ENCODE data around the gene CNEP1R1. TPM values are rescaled to one million over a fixed set of nuclear protein-coding genes. Genes with fewer than 3 reads are reported as not detected.

Gene CNEP1R1
- total and polyA plus RNA-seq, 10 of the 15 experiments (the other 5 are each of a cell fraction or from before 2014, with no cell fraction given), result 11.5 to 29.2 (median 15.6) TPM

GRCh38 chr16:50006964-50007363 is 18.1 kb upstream of the CNEP1R1 start:
- WGBS (ENCODE audit: insufficient coverage, insufficient replicate concordance, low lambda C conversion rate, missing lambda C conversion rate), result 25% methylated on average over 2 of the region's 2 CpGs
- no peak overlapping the region for H3K9ac ChIP-seq (ENCODE audit: control insufficient read depth, insufficient read depth, low read length)
- in situ Hi-C loops (cut with MboI), result no loop called here
- no peak overlapping the region for H3K4me2 ChIP-seq (ENCODE audit: control insufficient read depth, insufficient read depth)
- no TSS peak for BruUV-seq (replicated peaks)
- no peak overlapping the region for H3K27ac ChIP-seq (ENCODE audit: control insufficient read depth, insufficient read depth)
- ChIA-PET SMC1A (ENCODE audit: uncharacterized antibody, unreplicated experiment) (no interaction called here), RAD21 (ENCODE audit: unreplicated experiment) (no interaction called here), POLR2A (no interaction called here), CTCF (no interaction called here)
- no peak overlapping the region for H2AFZ ChIP-seq (ENCODE audit: control insufficient read depth, low read depth, low read length)
- intact Hi-C loops (cut with micrococcal nuclease; ENCODE audit: unreplicated experiment), result no loop called here
- no peaks in the 10 kb centered on the region for H3K79me2 ChIP-seq (ENCODE audit: control insufficient read depth, insufficient read depth, low read length)
- no peak overlapping the region for H3K4me3 ChIP-seq
- peaks cover 2% of the 10 kb centered on the region; the same call in 1 of the 3 replicates for H3K9me3 ChIP-seq (replicated peaks; ENCODE audit: control insufficient read depth, insufficient read depth, low read length)
- no peak for DNase-seq (ENCODE audit: low read depth, low spot score)
- no peak for ATAC-seq
- 0 out of 2 replicates have a peak, but pooled peaks cover 2% of the 10 kb centered on the region for H3K4me1 ChIP-seq (ENCODE audit: control insufficient read depth, insufficient read depth, low read length)
- H3K27me3 ChIP-seq (replicated peaks in 1 of 2; ENCODE audit: control insufficient read depth in 2 of 2, insufficient read depth in 2 of 2, low read length in 1 of 2), result no peaks in the 10 kb centered on the region
- TF ChIP-seq ZBTB11 (CRISPR knock-in tag; IDR thresholded peaks at IDR 0.05), result no peak
- no peak for TF ChIP-seq PAX8 (IDR thresholded peaks at IDR 0.05)
- no peak for TF ChIP-seq BRCA1 (IDR thresholded peaks at IDR 0.05; ENCODE audit: low read depth, low read length)
- TF ChIP-seq GABPA (IDR thresholded peaks at IDR 0.05; ENCODE audit: low read depth), result no peak
- TF ChIP-seq MEF2B (IDR thresholded peaks at IDR 0.05; ENCODE audit: partially characterized antibody, poor library complexity, severe bottlenecking), result no peak
- no peak for TF ChIP-seq SPI1 (IDR thresholded peaks at IDR 0.05; ENCODE audit: borderline replicate concordance, insufficient read depth, low read depth, low read length)
- TF ChIP-seq LARP7 (IDR thresholded peaks at IDR 0.05), result no peak
- TF ChIP-seq RELB (IDR thresholded peaks at IDR 0.05; ENCODE audit: low read depth), result no peak
- TF ChIP-seq CTCF (IDR thresholded peaks at IDR 0.05 in 2 of 3, conservative IDR thresholded peaks at IDR 0.05 in 1 of 3; ENCODE audit: control insufficient read depth in 2 of 3, extremely low read depth in 1 of 3, insufficient read depth in 1 of 3, low read depth in 3 of 3, low read length in 3 of 3), result no peak
- TF ChIP-seq SREBF2 (IDR thresholded peaks at IDR 0.05; ENCODE audit: low read length), result no peak
- no peak for TF ChIP-seq POLR2AphosphoS2 (IDR thresholded peaks at IDR 0.05; ENCODE audit: low read depth, low read length)
- no peak for TF ChIP-seq FOXK2 (IDR thresholded peaks at IDR 0.05)
- no peak for TF ChIP-seq PKNOX1 (IDR thresholded peaks at IDR 0.05)
- TF ChIP-seq BCL3 (IDR thresholded peaks at IDR 0.05; ENCODE audit: borderline replicate concordance, insufficient read depth, low read depth, low read length, poor library complexity, severe bottlenecking), result no peak
- TF ChIP-seq IKZF1 (conservative IDR thresholded peaks at IDR 0.05), result no peak
- H4K20me1 ChIP-seq (ENCODE audit: control insufficient read depth, insufficient read depth), result no peaks in the 10 kb centered on the region
- no peaks in the 10 kb centered on the region for H3K36me3 ChIP-seq (ENCODE audit: control insufficient read depth in 2 of 2, insufficient read depth in 2 of 2, low read length in 1 of 2)
- FAIRE-seq, result no peak
